HepG2 (cell line): ENCODE measurements around the gene GSTT2B. TPM values are rescaled to one million over a fixed set of nuclear protein-coding genes. Genes with fewer than 3 reads are reported as not detected.

Experiments
- ARID4A ChIP-seq: sonication (generic); formaldehyde crosslinking; IDR thresholded peaks from 2 replicates; pipeline ENCODE4 v1.5.0; 2020; ENCODE audit warnings: mild to moderate bottlenecking, missing genetic modification reagents, borderline replicate concordance
- BCLAF1 ChIP-seq: fragments of 450-650 bp; IDR thresholded peaks from 2 replicates; pipeline ENCODE4 v1.6.1; 2017; ENCODE audit warnings: mild to moderate bottlenecking
- GATAD2A ChIP-seq: IDR thresholded peaks from 2 replicates; pipeline ENCODE4 v1.6.1; 2016
- RBM39 ChIP-seq: fragments of 200-400 bp; formaldehyde crosslinking; IDR thresholded peaks from one replicate; pipeline ENCODE4 v1.6.1; 2018; ENCODE audit warnings: antibody characterized with exemption, mild to moderate bottlenecking, low read depth, low read length; ENCODE audit not compliant: poor library complexity, severe bottlenecking
- TFE3 ChIP-seq: IDR thresholded peaks from 2 replicates; pipeline ENCODE4 v1.6.1; 2016
- ZNF276 ChIP-seq: sonication (generic); formaldehyde crosslinking; IDR thresholded peaks from 2 replicates; pipeline ENCODE4 v1.4.0; 2020; ENCODE audit warnings: mild to moderate bottlenecking, low read depth, missing genetic modification reagents
- ZNF34 ChIP-seq: sonication (generic); formaldehyde crosslinking; IDR thresholded peaks from 2 replicates; pipeline ENCODE4 v1.4.0; 2020; ENCODE audit warnings: mild to moderate bottlenecking, missing genetic modification reagents, borderline replicate concordance
- ZNF781 ChIP-seq: sonication (generic); formaldehyde crosslinking; IDR thresholded peaks from 2 replicates; pipeline ENCODE4 v1.5.1; 2020; ENCODE audit warnings: borderline replicate concordance, mild to moderate bottlenecking, missing genetic modification reagents; ENCODE audit errors: not compliant biosample characterization
- polyA plus RNA-seq, 8 experiments: library from polyadenylated mRNA; depleted of rRNA in 3 of 8; stranded (reverse) in 7 of 8; unstranded in 1 of 8; fragments of >200 nt; fragmentation: Illumina TruSeq in 4 of 8; extraction: Trizol in 4 of 8; gene quantifications; 2 replicates each; pipeline versions ENCODE4 v1.2.1 to v1.2.3, GENCODE V29; 2011 to 2016; ENCODE audit warnings: low read depth in 4 of 8, missing spikeins in 1 of 8, mixed read lengths in 1 of 8; ENCODE audit not compliant: insufficient read depth in 1 of 8
- total RNA-seq, 5 experiments: library from RNA; depleted of rRNA; stranded (reverse); fragments of >200 nt; fragmentation: Illumina TruSeq; extraction: Trizol; gene quantifications; 2 replicates each; pipeline ENCODE4 v1.2.3, GENCODE V29; 2016; ENCODE audit warnings: low read depth in 1 of 5

Gene GSTT2B
- total and polyA plus RNA-seq, 2 of the 13 experiments (the other 11 are each of a cell fraction or from before 2014, with no cell fraction given): 1.5 to 3.9 TPM

- no peak for TF ChIP-seq ARID4A
- peak; percentile 23; the same call in 1 of the 2 replicates for TF ChIP-seq GATAD2A (CRISPR knock-in tag)
- no peak for TF ChIP-seq BCLAF1
- no peak for TF ChIP-seq TFE3 (CRISPR knock-in tag)
- no peak for TF ChIP-seq ZNF276 (CRISPR knock-in tag)
- no peak for TF ChIP-seq RBM39
- no peak for TF ChIP-seq ZNF34 (CRISPR knock-in tag)
- TF ChIP-seq ZNF781: no peak
Measured at GRCh38 chr22:23938328-23939016, 22.5 kb downstream of the GSTT2B start (continued).
